SK-N-SH (cell line): ENCODE results near the gene SNCA. TPM values are rescaled to one million over a fixed set of nuclear protein-coding genes. Genes with fewer than 3 reads are reported as not detected.

Source experiments
- CTCF ChIA-PET: fragments of 300-600, 350-600 bp; formaldehyde crosslinking; extraction: SDS; loops from one replicate; lab custom pipeline; 2021; lab: Yijun Ruan, JAX
- POLR2A ChIA-PET: fragments of 350-600 bp; sonication (Branson Sonifier 250); formaldehyde crosslinking; extraction: SDS; loops from one replicate; lab custom pipeline; 2020; ENCODE audit warnings: antibody characterized with exemption, inconsistent platforms; lab: Yijun Ruan, JAX
- DNase-seq: peaks from one replicate; pipeline ENCODE4 v3.0.0; 2012
- H2AFZ ChIP-seq: fragments of 200-600 bp; sonication (generic); 2 replicates; pipeline ENCODE4 v1.8.1; 2016; ENCODE audit warnings: antibody characterized with exemption, mild to moderate bottlenecking, low read depth
- H3F3A ChIP-seq: fragments of 200-600 bp; sonication (generic); replicated peaks from 2 replicates; pipeline ENCODE3; 2016; ENCODE audit warnings: antibody characterized with exemption, mild to moderate bottlenecking; ENCODE audit not compliant: insufficient read depth
- H3K27ac ChIP-seq, 2 experiments: fragments of 200-500 bp in 1 of 2; fragments of 200-600 bp in 1 of 2; sonication (Bioruptor generic) in 1 of 2; sonication (generic), shearing (Covaris generic) in 1 of 2; 2 replicates each; pipeline versions ENCODE4 v1.5.1 to v1.6.1; 2014 to 2016; ENCODE audit warnings: low read depth in 2 of 2, inconsistent platforms in 1 of 2, low read length in 1 of 2, mild to moderate bottlenecking in 1 of 2, mixed read lengths in 1 of 2
- H3K27me3 ChIP-seq: fragments of 200-600 bp; sonication (generic), shearing (Covaris generic); 2 replicates; pipeline ENCODE4 v1.6.1; 2016; ENCODE audit warnings: mixed run types; ENCODE audit not compliant: insufficient read depth
- H3K36me3 ChIP-seq, 2 experiments: fragments of 200-500 bp in 1 of 2; fragments of 200-600 bp in 1 of 2; sonication (Bioruptor generic) in 1 of 2; sonication (generic) in 1 of 2; replicated peaks in 1 of 2; 2 replicates each; pipeline versions ENCODE3 to v1.5.1; 2014 to 2016; ENCODE audit warnings: low read length in 1 of 2, mild to moderate bottlenecking in 1 of 2; ENCODE audit not compliant: insufficient read depth in 2 of 2, control insufficient read depth in 1 of 2
- H3K4me1 ChIP-seq, 2 experiments: fragments of 200-500 bp in 1 of 2; fragments of 200-600 bp in 1 of 2; sonication (Bioruptor generic) in 1 of 2; sonication (generic), shearing (Covaris generic) in 1 of 2; 2 replicates each; pipeline versions ENCODE4 v1.5.1 to v1.6.1; 2014 to 2016; ENCODE audit warnings: low read depth in 1 of 2, low read length in 1 of 2, mixed run types in 1 of 2; ENCODE audit not compliant: insufficient read depth in 2 of 2, control insufficient read depth in 1 of 2
- H3K4me2 ChIP-seq: fragments of 200-600 bp; sonication (generic), shearing (Covaris generic); 2 replicates; pipeline ENCODE4 v1.6.1; 2017; ENCODE audit warnings: mixed run types
- H3K4me3 ChIP-seq, 2 experiments: fragments of 200-500 bp in 1 of 2; fragments of 200-600 bp in 1 of 2; sonication (Bioruptor generic) in 1 of 2; sonication (generic), shearing (Covaris generic) in 1 of 2; 2 replicates each; pipeline versions ENCODE4 v1.5.1 to v1.8.1; 2014 to 2016; ENCODE audit warnings: low read depth in 2 of 2, inconsistent platforms in 1 of 2, low read length in 1 of 2, mild to moderate bottlenecking in 1 of 2, mixed read lengths in 1 of 2, moderate library complexity in 1 of 2
- H3K79me2 ChIP-seq: fragments of 200-600 bp; sonication (generic); 2 replicates; pipeline ENCODE4 v1.8.1; 2017; ENCODE audit warnings: mild to moderate bottlenecking; ENCODE audit not compliant: insufficient read depth
- H3K9ac ChIP-seq: fragments of 200-600 bp; sonication (generic); 2 replicates; pipeline ENCODE4 v1.6.1; 2017; ENCODE audit warnings: mixed run types
- H3K9me2 ChIP-seq: fragments of 200-600 bp; sonication (generic); 2 replicates; pipeline ENCODE4 v1.6.1; 2017; ENCODE audit warnings: mixed run types
- H3K9me3 ChIP-seq: fragments of 200-600 bp; sonication (generic); 2 replicates; pipeline ENCODE4 v1.6.1; 2017; ENCODE audit warnings: mixed run types, mild to moderate bottlenecking, moderate library complexity
- H4K20me1 ChIP-seq: fragments of 200-600 bp; sonication (generic); 2 replicates; pipeline ENCODE4 v1.6.1; 2017; ENCODE audit warnings: mild to moderate bottlenecking, mixed run types; ENCODE audit not compliant: insufficient read depth
- CHD2 ChIP-seq: fragments of 150-350 bp; IDR thresholded peaks from 2 replicates; pipeline ENCODE4 v1.6.1; 2018; ENCODE audit warnings: low read length; ENCODE audit not compliant: partially characterized antibody
- EZH2phosphoT487 ChIP-seq: fragments of 200-600 bp; sonication (generic); IDR thresholded peaks from 2 replicates; pipeline ENCODE4 v1.6.1; 2017; ENCODE audit warnings: low read depth, mixed run types, mild to moderate bottlenecking, antibody characterized with exemption, moderate library complexity, borderline replicate concordance
- FOSL2 ChIP-seq: IDR thresholded peaks from 2 replicates; pipeline ENCODE4 v1.4.0; 2012; ENCODE audit warnings: low read depth, mild to moderate bottlenecking, moderate library complexity, borderline replicate concordance
- FOXJ3 ChIP-seq: sonication (generic); formaldehyde crosslinking; IDR thresholded peaks from 2 replicates; pipeline ENCODE4 v1.5.1; 2020; ENCODE audit warnings: mild to moderate bottlenecking, missing genetic modification reagents
- GABPA ChIP-seq: IDR thresholded peaks from 2 replicates; pipeline ENCODE4 v1.4.0; 2012; ENCODE audit warnings: low read depth, mild to moderate bottlenecking
- MEF2A ChIP-seq: IDR thresholded peaks from 2 replicates; pipeline ENCODE4 v1.4.0; 2012; ENCODE audit warnings: low read depth, borderline replicate concordance
- POLR2AphosphoS5 ChIP-seq: IDR thresholded peaks from 2 replicates; pipeline ENCODE4 v1.6.1; 2012; ENCODE audit warnings: low read depth, low read length
- RCOR1 ChIP-seq: fragments of 150-350 bp; IDR thresholded peaks from 2 replicates; pipeline ENCODE4 v1.6.1; 2017; ENCODE audit warnings: antibody characterized with exemption, low read length
- RFX5 ChIP-seq: IDR thresholded peaks from 2 replicates; pipeline ENCODE4 v1.6.1; 2012; ENCODE audit warnings: mild to moderate bottlenecking, improper control_type of control experiment, low read length
- SIN3A ChIP-seq: IDR thresholded peaks from 2 replicates; pipeline ENCODE4 v1.6.1; 2012; ENCODE audit warnings: low read depth, mild to moderate bottlenecking, low read length, moderate library complexity, borderline replicate concordance
- SMC3 ChIP-seq: IDR thresholded peaks from 2 replicates; pipeline ENCODE4 v1.6.1; 2012; ENCODE audit warnings: low read depth, low read length, improper control_type of control experiment
- TAF1 ChIP-seq: IDR thresholded peaks from 2 replicates; pipeline ENCODE4 v1.6.1; 2012; ENCODE audit warnings: low read depth, mild to moderate bottlenecking, low read length, moderate library complexity, borderline replicate concordance
- TCF12 ChIP-seq: IDR thresholded peaks from 2 replicates; pipeline ENCODE4 v1.4.0; 2012
- TEAD4 ChIP-seq: IDR thresholded peaks from 2 replicates; pipeline ENCODE4 v1.4.0; 2012; ENCODE audit warnings: mild to moderate bottlenecking, borderline replicate concordance; ENCODE audit not compliant: insufficient read depth
- WGBS: methylation state at CpG from one replicate; pipeline ENCODE4 v1.1.6; 2017; ENCODE audit warnings: low lambda C conversion rate; 5-methylcytosine and 5-hydroxymethylcytosine counted together
- polyA plus RNA-seq, 3 experiments: library from polyadenylated mRNA; depleted of rRNA; stranded (reverse); fragments of >200 nt; gene quantifications; 2 replicates each; pipeline ENCODE4 v1.2.3, GENCODE V29; 2012
- TF ChIP-seq, protein P1 (sequence below): IDR thresholded peaks from 2 replicates; pipeline ENCODE4 v1.6.1; 2012; ENCODE audit warnings: mild to moderate bottlenecking, low read depth, low read length, moderate library complexity
- TF ChIP-seq, protein P2 (sequence below): fragments of 150-350 bp; IDR thresholded peaks from 2 replicates; pipeline ENCODE4 v1.6.1; 2017; ENCODE audit warnings: antibody characterized with exemption, low read length, low read depth, borderline replicate concordance

SNCA gene
- polyA plus RNA-seq, 1 of the 3 experiments (the other 2 are of a cell fraction), result 12.9 TPM

GRCh38 chr4:89863533-89863932 is 26.6 kb upstream of the SNCA start (continued):
- TF ChIP-seq, protein P1, sequence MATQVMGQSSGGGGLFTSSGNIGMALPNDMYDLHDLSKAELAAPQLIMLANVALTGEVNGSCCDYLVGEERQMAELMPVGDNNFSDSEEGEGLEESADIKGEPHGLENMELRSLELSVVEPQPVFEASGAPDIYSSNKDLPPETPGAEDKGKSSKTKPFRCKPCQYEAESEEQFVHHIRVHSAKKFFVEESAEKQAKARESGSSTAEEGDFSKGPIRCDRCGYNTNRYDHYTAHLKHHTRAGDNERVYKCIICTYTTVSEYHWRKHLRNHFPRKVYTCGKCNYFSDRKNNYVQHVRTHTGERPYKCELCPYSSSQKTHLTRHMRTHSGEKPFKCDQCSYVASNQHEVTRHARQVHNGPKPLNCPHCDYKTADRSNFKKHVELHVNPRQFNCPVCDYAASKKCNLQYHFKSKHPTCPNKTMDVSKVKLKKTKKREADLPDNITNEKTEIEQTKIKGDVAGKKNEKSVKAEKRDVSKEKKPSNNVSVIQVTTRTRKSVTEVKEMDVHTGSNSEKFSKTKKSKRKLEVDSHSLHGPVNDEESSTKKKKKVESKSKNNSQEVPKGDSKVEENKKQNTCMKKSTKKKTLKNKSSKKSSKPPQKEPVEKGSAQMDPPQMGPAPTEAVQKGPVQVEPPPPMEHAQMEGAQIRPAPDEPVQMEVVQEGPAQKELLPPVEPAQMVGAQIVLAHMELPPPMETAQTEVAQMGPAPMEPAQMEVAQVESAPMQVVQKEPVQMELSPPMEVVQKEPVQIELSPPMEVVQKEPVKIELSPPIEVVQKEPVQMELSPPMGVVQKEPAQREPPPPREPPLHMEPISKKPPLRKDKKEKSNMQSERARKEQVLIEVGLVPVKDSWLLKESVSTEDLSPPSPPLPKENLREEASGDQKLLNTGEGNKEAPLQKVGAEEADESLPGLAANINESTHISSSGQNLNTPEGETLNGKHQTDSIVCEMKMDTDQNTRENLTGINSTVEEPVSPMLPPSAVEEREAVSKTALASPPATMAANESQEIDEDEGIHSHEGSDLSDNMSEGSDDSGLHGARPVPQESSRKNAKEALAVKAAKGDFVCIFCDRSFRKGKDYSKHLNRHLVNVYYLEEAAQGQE, result no peak
- no peak for TF ChIP-seq TEAD4

- no peak overlapping the region for H2AFZ ChIP-seq
- H3K79me2 ChIP-seq, result no peaks in the 10 kb centered on the region
- H4K20me1 ChIP-seq, result no peaks in the 10 kb centered on the region
- ChIA-PET CTCF (interaction anchor here (1.3 to 2.8 kb wide), 2 partner anchors 10 to 426 kb away, joined by 3 to 9 read pairs; no protein-coding TSS in a partner anchor), POLR2A (no interaction called here)
- no peak overlapping the region for H3K4me2 ChIP-seq
- H3K27me3 ChIP-seq, result no peaks in the 10 kb centered on the region
- 89% methylated on average over 5 of the region's 5 CpGs for WGBS
- TF ChIP-seq EZH2phosphoT487 (no peak), SIN3A (no peak), TCF12 (no peak), TAF1 (no peak), MEF2A (no peak), RCOR1 (no peak), RFX5 (no peak), CHD2 (no peak), GABPA (no peak), FOSL2 (no peak), FOXJ3 (CRISPR knock-in tag) (no peak), SMC3 (no peak), POLR2AphosphoS5 (no peak)
- TF ChIP-seq, protein P2, sequence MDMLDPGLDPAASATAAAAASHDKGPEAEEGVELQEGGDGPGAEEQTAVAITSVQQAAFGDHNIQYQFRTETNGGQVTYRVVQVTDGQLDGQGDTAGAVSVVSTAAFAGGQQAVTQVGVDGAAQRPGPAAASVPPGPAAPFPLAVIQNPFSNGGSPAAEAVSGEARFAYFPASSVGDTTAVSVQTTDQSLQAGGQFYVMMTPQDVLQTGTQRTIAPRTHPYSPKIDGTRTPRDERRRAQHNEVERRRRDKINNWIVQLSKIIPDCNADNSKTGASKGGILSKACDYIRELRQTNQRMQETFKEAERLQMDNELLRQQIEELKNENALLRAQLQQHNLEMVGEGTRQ, result no peak
- H3K9me2 ChIP-seq, result no peaks in the 10 kb centered on the region
- DNase-seq, result no peak
- H3K27ac ChIP-seq, result no peak overlapping the region
- H3K36me3 ChIP-seq, result no peaks in the 10 kb centered on the region
- H3K9ac ChIP-seq, result no peak overlapping the region
- no peaks in the 10 kb centered on the region; a peak in 1 of 4 replicates for H3K4me1 ChIP-seq
- H3F3A ChIP-seq, result no peaks in the 10 kb centered on the region
- no peaks in the 10 kb centered on the region for H3K9me3 ChIP-seq
- H3K4me3 ChIP-seq, result no peak overlapping the region
Measured at GRCh38 chr4:89860971-89861370, 24.0 kb upstream of the SNCA start.
